AG04450 (cell line): ENCODE measurements around the gene RCBTB1. TPM values are rescaled to one million over a fixed set of nuclear protein-coding genes. Genes with fewer than 3 reads are reported as not detected.
"Not testable (repeated sequence)": the region's sequence is repeated elsewhere in the genome, so short reads cannot be mapped to it uniquely, and the experiment has no call there.

Experiments
- CTCF ChIA-PET: fragments of 300-600, 350-600 bp; formaldehyde crosslinking; extraction: SDS; loops from one replicate; lab custom pipeline; 2022; ENCODE audit warnings: antibody characterized with exemption, inconsistent platforms; lab: Charles Lee
- POLR2A ChIA-PET: fragments of 350-600 bp; formaldehyde crosslinking; extraction: SDS; loops from one replicate; lab custom pipeline; 2021; ENCODE audit warnings: antibody characterized with exemption, inconsistent platforms; lab: Yijun Ruan, JAX
- DNase-seq: peaks from one replicate; pipeline ENCODE4 v3.0.0-alpha.2; 2011; ENCODE audit warnings: low read depth, low spot score
- H3K27ac ChIP-seq: one replicate; pipeline ENCODE4 v1.5.1; 2012; ENCODE audit warnings: low read depth, low read length, control low read depth
- H3K27me3 ChIP-seq: one replicate; pipeline ENCODE4 v1.6.0; 2012; ENCODE audit warnings: low read length; ENCODE audit not compliant: control insufficient read depth, insufficient read depth
- H3K4me3 ChIP-seq: 2 replicates; pipeline ENCODE4 v1.5.1; 2011; ENCODE audit warnings: mild to moderate bottlenecking, low read depth, low read length, control low read depth
- H3K9me3 ChIP-seq: 2 replicates; pipeline ENCODE4 v1.5.1; 2012; ENCODE audit warnings: low read length; ENCODE audit not compliant: control insufficient read depth, insufficient read depth
- polyA plus RNA-seq: library from polyadenylated mRNA; depleted of rRNA; stranded (reverse); fragments of >200 nt; gene quantifications from 2 replicates; pipeline ENCODE4 v1.2.3, GENCODE V29; 2011
- TF ChIP-seq, protein P1 (sequence below): IDR thresholded peaks from 2 replicates; pipeline ENCODE4 v1.5.1; 2011; ENCODE audit warnings: low read depth, low read length, control low read depth, inconsistent platforms

RCBTB1 gene
- polyA plus RNA-seq, 1 experiment = 28.5 TPM

DNA sequence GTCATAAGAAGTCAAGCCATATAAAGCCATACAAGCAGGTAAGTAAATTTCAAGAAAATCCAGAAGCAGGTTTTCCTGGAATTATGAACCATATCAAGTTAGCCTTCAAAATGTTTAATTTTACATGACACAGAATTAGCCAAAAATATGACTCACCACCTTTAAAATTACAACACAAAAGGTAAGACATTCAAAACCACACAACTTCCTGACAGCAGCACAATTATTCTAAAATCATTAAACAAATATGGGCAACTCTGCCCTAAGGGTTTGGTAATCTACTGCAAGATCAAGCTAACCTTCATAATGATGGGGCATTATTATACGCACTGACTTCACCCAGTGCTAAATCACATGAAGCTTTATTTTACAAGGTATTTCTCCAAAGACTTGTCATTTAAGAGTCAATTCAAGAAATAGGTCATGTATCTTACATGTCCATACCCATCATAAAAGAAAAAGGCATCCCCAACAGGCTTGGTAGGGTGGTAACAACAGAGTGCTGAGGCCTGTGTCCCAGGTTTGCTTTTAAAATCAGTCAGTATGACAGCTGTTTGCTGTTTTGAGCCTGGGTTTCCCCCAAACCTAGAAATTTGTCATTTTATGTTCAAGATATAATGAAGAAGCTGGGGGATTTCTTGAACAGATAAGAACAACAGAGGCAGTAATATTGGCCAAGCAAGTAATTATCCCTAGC is 15.2 kb downstream of the RCBTB1 start:
- no peak overlapping the region for H3K4me3 ChIP-seq
- TF ChIP-seq, protein P1, sequence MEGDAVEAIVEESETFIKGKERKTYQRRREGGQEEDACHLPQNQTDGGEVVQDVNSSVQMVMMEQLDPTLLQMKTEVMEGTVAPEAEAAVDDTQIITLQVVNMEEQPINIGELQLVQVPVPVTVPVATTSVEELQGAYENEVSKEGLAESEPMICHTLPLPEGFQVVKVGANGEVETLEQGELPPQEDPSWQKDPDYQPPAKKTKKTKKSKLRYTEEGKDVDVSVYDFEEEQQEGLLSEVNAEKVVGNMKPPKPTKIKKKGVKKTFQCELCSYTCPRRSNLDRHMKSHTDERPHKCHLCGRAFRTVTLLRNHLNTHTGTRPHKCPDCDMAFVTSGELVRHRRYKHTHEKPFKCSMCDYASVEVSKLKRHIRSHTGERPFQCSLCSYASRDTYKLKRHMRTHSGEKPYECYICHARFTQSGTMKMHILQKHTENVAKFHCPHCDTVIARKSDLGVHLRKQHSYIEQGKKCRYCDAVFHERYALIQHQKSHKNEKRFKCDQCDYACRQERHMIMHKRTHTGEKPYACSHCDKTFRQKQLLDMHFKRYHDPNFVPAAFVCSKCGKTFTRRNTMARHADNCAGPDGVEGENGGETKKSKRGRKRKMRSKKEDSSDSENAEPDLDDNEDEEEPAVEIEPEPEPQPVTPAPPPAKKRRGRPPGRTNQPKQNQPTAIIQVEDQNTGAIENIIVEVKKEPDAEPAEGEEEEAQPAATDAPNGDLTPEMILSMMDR = no peak
- POLR2A ChIA-PET = no interaction called here
- CTCF ChIA-PET = interaction anchor here (1.1 to 1.2 kb wide), 2 partner anchors 9 to 10 kb away, joined by 3 to 6 read pairs; no protein-coding TSS in a partner anchor
- no peak for DNase-seq
- H3K27me3 ChIP-seq = no peaks in the 10 kb centered on the region
- no peak overlapping the region for H3K27ac ChIP-seq
- no peaks in the 10 kb centered on the region for H3K9me3 ChIP-seq

DNA sequence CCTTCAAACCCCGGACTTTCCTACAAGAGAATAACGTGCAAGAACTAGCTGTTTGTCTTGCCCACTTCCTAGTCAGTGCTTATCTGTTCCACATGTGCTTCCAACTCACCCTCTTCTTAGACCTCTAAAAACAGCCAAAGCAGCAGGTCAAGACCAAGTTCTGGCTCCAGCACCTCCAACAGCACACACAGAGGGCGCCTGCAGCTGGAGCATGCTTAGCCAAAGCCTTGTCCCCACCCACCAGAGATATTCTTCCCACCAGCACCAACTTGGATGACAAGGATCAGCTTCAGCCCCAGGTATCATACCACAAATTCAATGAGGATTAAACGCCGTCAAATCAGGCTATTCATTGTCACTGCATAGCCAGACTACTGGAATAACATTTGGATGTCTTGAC is 17.9 kb downstream of the RCBTB1 start:
- ChIA-PET CTCF (no interaction called here), POLR2A (no interaction called here)
- DNase-seq = no peak
- H3K27me3 ChIP-seq = no peaks in the 10 kb centered on the region
- no peaks in the 10 kb centered on the region for H3K9me3 ChIP-seq
- no peak overlapping the region for H3K4me3 ChIP-seq
- no peak overlapping the region for H3K27ac ChIP-seq
- TF ChIP-seq, protein P1 = no peak

DNA sequence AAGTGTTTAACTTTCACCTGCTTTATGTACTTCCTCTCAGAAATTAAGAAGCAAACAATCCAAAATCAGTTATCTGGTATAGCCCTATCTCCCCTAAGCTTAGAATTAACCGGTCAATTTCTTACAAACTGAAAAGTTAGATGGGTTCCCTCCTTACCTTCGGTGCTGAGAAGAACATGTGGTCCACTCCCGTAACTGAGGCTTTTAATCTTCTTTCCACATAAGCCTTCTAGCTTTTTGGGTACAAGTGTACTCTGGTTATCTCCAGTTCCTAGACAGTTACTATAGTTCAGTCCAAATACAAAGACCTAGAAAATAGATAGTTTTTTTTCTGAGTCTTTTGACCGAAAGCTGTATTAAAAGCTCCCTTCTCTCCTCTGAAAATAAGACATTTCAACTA is 18.9 kb downstream of the RCBTB1 start:
- TF ChIP-seq, protein P1 = no peak
- Histone ChIP-seq H3K27me3 (no peaks in the 10 kb centered on the region), H3K27ac (no peak overlapping the region), H3K9me3 (no peaks in the 10 kb centered on the region), H3K4me3 (no peak overlapping the region)
- ChIA-PET POLR2A (no interaction called here), CTCF (no interaction called here)
- no peak for DNase-seq

DNA sequence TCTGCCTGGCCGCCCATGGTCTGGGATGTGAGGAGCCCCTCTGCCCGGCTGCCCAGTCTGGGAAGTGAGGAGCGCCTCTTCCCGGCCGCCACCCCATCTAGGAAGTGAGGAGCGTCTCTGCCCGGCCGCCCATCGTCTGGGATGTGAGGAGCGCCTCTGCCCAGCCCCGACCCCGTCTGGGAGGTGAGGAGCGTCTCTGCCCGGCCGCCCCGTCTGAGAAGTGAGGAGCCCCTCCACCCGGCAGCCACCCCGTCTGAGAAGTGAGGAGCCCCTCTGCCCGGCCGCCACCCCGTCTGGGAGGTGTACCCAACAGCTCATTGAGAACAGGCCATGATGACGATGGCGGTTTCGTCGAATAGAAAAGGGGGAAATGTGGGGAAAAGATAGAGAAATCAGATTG is 19.9 kb downstream of the RCBTB1 start:
- H3K4me3 ChIP-seq, H3K27me3 ChIP-seq, CTCF ChIA-PET, H3K9me3 ChIP-seq, H3K27ac ChIP-seq, POLR2A ChIA-PET, DNase-seq: not testable (repeated sequence)

DNA sequence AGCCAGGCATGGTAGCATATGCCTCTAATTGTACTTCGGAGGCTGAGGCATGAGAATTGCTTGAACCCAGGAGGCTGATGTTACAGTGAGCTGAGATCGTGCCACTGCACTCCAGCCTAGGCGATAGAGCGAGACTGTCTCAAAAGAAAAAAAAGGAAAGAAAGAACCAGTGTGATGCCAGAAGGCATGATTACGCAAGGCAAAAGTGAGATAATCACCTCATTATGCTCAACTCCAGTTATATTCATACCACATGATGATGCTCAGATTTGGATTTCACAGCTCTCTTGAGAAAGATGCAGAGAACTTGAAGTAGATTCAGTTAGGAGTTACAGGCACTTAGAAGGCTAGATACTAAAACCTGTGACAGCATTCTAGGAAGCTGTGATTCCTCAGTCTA is 21.8 kb downstream of the RCBTB1 start:
- ChIA-PET CTCF (no interaction called here), POLR2A (no interaction called here)
- Histone ChIP-seq H3K27me3 (no peaks in the 10 kb centered on the region), H3K9me3 (no peaks in the 10 kb centered on the region), H3K27ac (no peak overlapping the region), H3K4me3 (no peak overlapping the region)
- TF ChIP-seq, protein P1 = no peak
- no peak for DNase-seq
